Measurements from ENCODE around the gene ELAC2.

The ELAC2 gene

GRCh38 chr17:12977008-12977751 lies 40.6 kb downstream of the ELAC2 start:
- H3K4me3 ChIP-seq (ENCODE audit: low read length): no peak overlapping the region
- TF ChIP-seq CTCF (IDR thresholded peaks at IDR 0.05; ENCODE audit: insufficient read depth, low read depth, low read length, missing control alignments): no peak
- DNase-seq (ENCODE audit: low read depth): peak; percentile 23

- no peak for DNase-seq (ENCODE audit: low read depth)
- H3K4me3 ChIP-seq (ENCODE audit: low read length): no peak overlapping the region
- no peak for TF ChIP-seq CTCF (IDR thresholded peaks at IDR 0.05; ENCODE audit: insufficient read depth, low read depth, low read length, missing control alignments)
Measured at GRCh38 chr17:12974005-12974531, 43.8 kb downstream of the ELAC2 start.

GRCh38 chr17:12973496-12974004 lies 44.3 kb downstream of the ELAC2 start:
- TF ChIP-seq CTCF (IDR thresholded peaks at IDR 0.05; ENCODE audit: insufficient read depth, low read depth, low read length, missing control alignments): no peak
- H3K4me3 ChIP-seq (ENCODE audit: low read length): no peak overlapping the region
- no peak for DNase-seq (ENCODE audit: low read depth)

- DNase-seq (ENCODE audit: low read depth): no peak
- no peak for TF ChIP-seq CTCF (IDR thresholded peaks at IDR 0.05; ENCODE audit: insufficient read depth, low read depth, low read length, missing control alignments)
Measured at GRCh38 chr17:12967962-12968361, 49.9 kb downstream of the ELAC2 start.

GRCh38 chr17:12966413-12966812 lies 51.4 kb downstream of the ELAC2 start:
- DNase-seq (ENCODE audit: low read depth): no peak
- H3K4me3 ChIP-seq (ENCODE audit: low read length): no peak overlapping the region
- TF ChIP-seq CTCF (IDR thresholded peaks at IDR 0.05; ENCODE audit: insufficient read depth, low read depth, low read length, missing control alignments): no peak

More at GRCh38 chr17:12967962-12968361, 49.9 kb downstream of the ELAC2 start:
- H3K4me3 ChIP-seq (ENCODE audit: low read length): no peak overlapping the region

GRCh38 chr17:12965988-12966387 lies 51.8 kb downstream of the ELAC2 start:
- H3K4me3 ChIP-seq (ENCODE audit: low read length): no peak overlapping the region
- TF ChIP-seq CTCF (IDR thresholded peaks at IDR 0.05; ENCODE audit: insufficient read depth, low read depth, low read length, missing control alignments): no peak
- DNase-seq (ENCODE audit: low read depth): no peak
